Peyer's patch (tissue), 4 donors: ENCODE results near the gene NEXMIF. TPM values are rescaled to one million over a fixed set of nuclear protein-coding genes. Genes with fewer than 3 reads are reported as not detected.
A peak's percentile ranks its signal among the peaks of the same experiment; 100 is the strongest.
"Not testable (repeated sequence)": the region's sequence is repeated elsewhere in the genome, so short reads cannot be mapped to it uniquely, and the experiment has no call there.

Experiments
- DNase-seq, 3 donors: peaks; one replicate each; pipeline ENCODE4 v3.0.0-alpha.2; 2017 to 2019
- H3K27ac ChIP-seq, 4 donors: fragments of 200-600 bp; sonication (generic); one replicate each; pipeline ENCODE4 v1.5.1; 2016 to 2019
- H3K27me3 ChIP-seq, 2 donors: fragments of 200-600 bp; sonication (generic); one replicate each; pipeline ENCODE4 v1.5.1; 2019
- H3K36me3 ChIP-seq, 3 donors: fragments of 200-600 bp; sonication (generic); one replicate each; pipeline ENCODE4 v1.5.1; 2016 to 2019
- H3K4me1 ChIP-seq, 4 donors: fragments of 200-600 bp; sonication (generic); one replicate each; pipeline ENCODE4 v1.5.1; 2016 to 2019
- H3K4me3 ChIP-seq, 4 donors: fragments of 200-600 bp; sonication (generic); 1 replicate in 3 of 4; 2 replicates in 1 of 4; pipeline ENCODE4 v1.5.1; 2016 to 2019; ENCODE audit warnings: mild to moderate bottlenecking in 1 of 4
- H3K9me3 ChIP-seq, 4 donors: fragments of 200-600 bp; sonication (generic); one replicate each; pipeline ENCODE4 v1.5.1; 2016 to 2019; ENCODE audit warnings: mild to moderate bottlenecking in 1 of 4
- POLR2A ChIP-seq, 2 donors: fragments of 450-650 bp; IDR thresholded peaks; one replicate each; pipeline ENCODE4 v1.5.1; 2017; ENCODE audit warnings: antibody characterized with exemption in 2 of 2, mild to moderate bottlenecking in 2 of 2, moderate library complexity in 2 of 2
- total RNA-seq, 4 donors: library from RNA; depleted of rRNA; stranded (reverse); fragments of >200 nt; gene quantifications; one replicate each; pipeline ENCODE4 v1.1.0, GENCODE V29; 2016
- TF ChIP-seq, protein P1 (sequence below), 6 experiments: fragments of 450-650 bp in 4 of 6; fragments of 200-600 bp in 2 of 6; sonication (generic) in 1 of 6; IDR thresholded peaks; one replicate each; pipeline ENCODE4 v1.5.1; 2017 to 2019; ENCODE audit warnings: antibody characterized with exemption in 6 of 6, mild to moderate bottlenecking in 3 of 6, moderate library complexity in 1 of 6

NEXMIF gene
- total RNA-seq, 4 donors from 2014 or later: 0.38 to 0.83 (median 0.40) TPM; not detected in 1

DNA sequence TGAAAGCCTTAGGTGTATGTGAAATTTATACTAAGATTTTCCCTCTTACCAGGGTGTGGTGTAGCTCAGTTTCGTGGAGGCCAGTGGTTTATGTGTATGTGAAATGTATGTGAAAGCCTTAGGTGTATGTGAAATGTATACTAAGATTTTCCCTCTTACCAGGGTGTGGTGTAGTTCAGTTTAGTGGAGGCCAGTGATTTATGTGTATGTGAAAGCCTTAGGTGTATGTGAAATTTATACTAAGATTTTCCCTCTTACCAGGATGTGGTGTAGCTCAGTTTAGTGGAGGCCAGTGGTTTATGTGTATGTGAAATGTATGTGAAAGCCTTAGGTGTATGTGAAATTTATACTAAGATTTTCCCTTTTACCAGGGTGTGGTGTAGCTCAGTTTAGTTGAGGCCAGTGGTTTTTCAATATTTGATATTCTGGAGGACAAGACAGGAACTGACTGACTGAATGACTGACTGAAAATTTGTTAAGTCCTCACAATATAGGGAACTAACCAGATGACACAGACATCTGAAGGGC lies 143.7 kb downstream of the NEXMIF start:
- H3K4me3 ChIP-seq: no peak overlapping the region
- no peaks in the 10 kb centered on the region for H3K4me1 ChIP-seq
- no peak for DNase-seq
- no peaks in the 10 kb centered on the region for H3K27me3 ChIP-seq
- H3K9me3 ChIP-seq: no peaks in the 10 kb centered on the region
- TF ChIP-seq, protein P1, sequence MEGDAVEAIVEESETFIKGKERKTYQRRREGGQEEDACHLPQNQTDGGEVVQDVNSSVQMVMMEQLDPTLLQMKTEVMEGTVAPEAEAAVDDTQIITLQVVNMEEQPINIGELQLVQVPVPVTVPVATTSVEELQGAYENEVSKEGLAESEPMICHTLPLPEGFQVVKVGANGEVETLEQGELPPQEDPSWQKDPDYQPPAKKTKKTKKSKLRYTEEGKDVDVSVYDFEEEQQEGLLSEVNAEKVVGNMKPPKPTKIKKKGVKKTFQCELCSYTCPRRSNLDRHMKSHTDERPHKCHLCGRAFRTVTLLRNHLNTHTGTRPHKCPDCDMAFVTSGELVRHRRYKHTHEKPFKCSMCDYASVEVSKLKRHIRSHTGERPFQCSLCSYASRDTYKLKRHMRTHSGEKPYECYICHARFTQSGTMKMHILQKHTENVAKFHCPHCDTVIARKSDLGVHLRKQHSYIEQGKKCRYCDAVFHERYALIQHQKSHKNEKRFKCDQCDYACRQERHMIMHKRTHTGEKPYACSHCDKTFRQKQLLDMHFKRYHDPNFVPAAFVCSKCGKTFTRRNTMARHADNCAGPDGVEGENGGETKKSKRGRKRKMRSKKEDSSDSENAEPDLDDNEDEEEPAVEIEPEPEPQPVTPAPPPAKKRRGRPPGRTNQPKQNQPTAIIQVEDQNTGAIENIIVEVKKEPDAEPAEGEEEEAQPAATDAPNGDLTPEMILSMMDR (IDR thresholded peaks at IDR 0.05): no peak
- no peak for TF ChIP-seq POLR2A (IDR thresholded peaks at IDR 0.05)
- no peaks in the 10 kb centered on the region for H3K36me3 ChIP-seq
- no peak overlapping the region for H3K27ac ChIP-seq

DNA sequence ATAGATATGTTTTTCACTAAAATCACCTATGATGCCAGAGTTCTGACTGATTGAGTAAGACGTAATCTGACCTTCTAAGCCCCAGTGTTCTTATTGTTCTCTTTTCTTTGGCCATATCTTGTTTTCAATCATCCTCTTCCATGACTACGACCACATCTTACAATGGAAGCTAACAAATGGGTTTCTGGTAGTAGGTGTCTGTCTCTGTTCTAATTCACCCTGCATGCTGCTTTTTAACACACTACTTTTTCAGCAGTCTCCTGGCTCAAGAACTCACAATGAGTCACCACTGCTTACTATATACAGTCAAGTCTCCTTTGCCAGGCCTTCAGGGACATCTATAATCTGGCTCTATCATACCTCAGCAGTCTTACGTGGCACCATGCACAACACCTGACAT lies 146.1 kb downstream of the NEXMIF start:
- no peaks in the 10 kb centered on the region for H3K27me3 ChIP-seq
- no peak for DNase-seq
- H3K9me3 ChIP-seq: no peaks in the 10 kb centered on the region
- no peak for TF ChIP-seq POLR2A (IDR thresholded peaks at IDR 0.05)
- TF ChIP-seq, protein P1 (IDR thresholded peaks at IDR 0.05): no peak
- no peaks in the 10 kb centered on the region for H3K4me1 ChIP-seq
- H3K27ac ChIP-seq: no peak overlapping the region
- H3K36me3 ChIP-seq: no peaks in the 10 kb centered on the region
- H3K4me3 ChIP-seq: no peak overlapping the region

DNA sequence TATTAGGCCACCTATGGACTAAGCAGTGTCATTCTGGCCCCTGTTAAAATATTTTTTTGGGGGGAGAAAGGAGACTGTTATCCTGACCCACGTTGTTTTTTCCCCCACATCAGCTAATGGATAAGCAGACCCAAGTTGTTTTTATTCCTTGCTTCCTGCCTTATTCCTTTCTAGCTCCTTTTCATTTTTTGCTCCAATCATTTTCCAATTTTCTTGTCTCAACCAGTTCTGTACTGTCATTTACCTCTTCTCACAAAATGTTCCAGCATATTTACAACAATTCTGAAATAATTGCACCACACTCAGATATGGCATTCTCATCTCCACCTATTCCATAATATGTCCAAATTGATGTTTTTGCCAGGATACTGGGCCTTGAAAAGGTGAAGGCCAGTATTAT lies 150.3 kb downstream of the NEXMIF start:
- H3K27ac ChIP-seq: no peak overlapping the region
- no peak for DNase-seq
- H3K4me3 ChIP-seq: no peak overlapping the region
- H3K36me3 ChIP-seq: no peaks in the 10 kb centered on the region
- TF ChIP-seq, protein P1 (IDR thresholded peaks at IDR 0.05): no peak
- TF ChIP-seq POLR2A (IDR thresholded peaks at IDR 0.05): no peak
- H3K27me3 ChIP-seq: no peaks in the 10 kb centered on the region
- no peaks in the 10 kb centered on the region for H3K4me1 ChIP-seq
- H3K9me3 ChIP-seq: no peaks in the 10 kb centered on the region

DNA sequence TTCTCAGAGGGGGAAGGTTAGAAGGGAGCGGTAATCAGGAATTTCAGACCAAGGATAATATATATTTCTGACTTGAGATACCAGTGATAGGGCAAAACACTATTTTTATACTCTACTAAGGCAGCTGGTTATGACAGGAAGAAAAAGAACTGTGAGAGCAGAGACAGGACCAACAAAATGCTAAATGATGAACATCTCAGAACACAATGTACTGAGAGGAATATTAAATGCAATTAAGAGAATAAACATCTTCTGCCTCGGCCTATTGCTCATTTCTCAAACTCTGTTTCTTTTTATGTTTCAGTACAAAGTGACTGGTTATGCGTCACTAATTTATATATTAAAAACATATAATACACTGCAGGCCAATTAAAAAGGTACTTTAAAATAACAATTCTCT lies 188.8 kb downstream of the NEXMIF start:
- no peaks in the 10 kb centered on the region for H3K4me1 ChIP-seq
- H3K27me3 ChIP-seq: no peaks in the 10 kb centered on the region
- H3K9me3 ChIP-seq: no peaks in the 10 kb centered on the region
- no peaks in the 10 kb centered on the region for H3K36me3 ChIP-seq
- no peak overlapping the region for H3K4me3 ChIP-seq
- H3K27ac ChIP-seq: peak overlapping the region in 1 of 4 donors; percentile 12
- no peak for DNase-seq
- TF ChIP-seq POLR2A (IDR thresholded peaks at IDR 0.05): no peak
- TF ChIP-seq, protein P1 (IDR thresholded peaks at IDR 0.05): no peak

DNA sequence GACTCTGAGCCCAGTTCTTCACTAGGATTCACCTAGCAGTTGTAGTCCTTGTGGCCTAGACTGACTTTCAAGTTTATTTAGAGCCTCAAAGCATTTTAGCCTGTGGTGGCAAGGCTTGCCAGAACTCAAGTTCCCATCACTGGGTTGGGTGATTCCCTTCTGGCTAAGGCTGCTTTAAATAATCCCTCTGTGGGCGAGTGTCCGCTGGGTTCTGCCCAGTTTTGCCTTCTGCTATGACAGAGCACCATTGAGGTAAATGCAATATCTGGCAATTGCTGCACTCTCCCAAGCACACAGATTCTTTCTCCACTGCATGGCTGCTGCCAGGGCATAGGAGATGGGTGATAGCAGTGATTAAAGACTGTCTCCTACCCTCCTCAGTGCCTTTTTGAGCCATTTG lies 220.0 kb downstream of the NEXMIF start:
- Histone ChIP-seq H3K36me3 (no peaks in the 10 kb centered on the region), H3K27ac (no peak overlapping the region), H3K4me1 (no peaks in the 10 kb centered on the region), H3K4me3 (no peak overlapping the region), H3K9me3 (no peaks in the 10 kb centered on the region), H3K27me3 (no peaks in the 10 kb centered on the region)
- DNase-seq: no peak
- TF ChIP-seq POLR2A (IDR thresholded peaks at IDR 0.05): no peak
- TF ChIP-seq, protein P1 (IDR thresholded peaks at IDR 0.05): no peak

DNA sequence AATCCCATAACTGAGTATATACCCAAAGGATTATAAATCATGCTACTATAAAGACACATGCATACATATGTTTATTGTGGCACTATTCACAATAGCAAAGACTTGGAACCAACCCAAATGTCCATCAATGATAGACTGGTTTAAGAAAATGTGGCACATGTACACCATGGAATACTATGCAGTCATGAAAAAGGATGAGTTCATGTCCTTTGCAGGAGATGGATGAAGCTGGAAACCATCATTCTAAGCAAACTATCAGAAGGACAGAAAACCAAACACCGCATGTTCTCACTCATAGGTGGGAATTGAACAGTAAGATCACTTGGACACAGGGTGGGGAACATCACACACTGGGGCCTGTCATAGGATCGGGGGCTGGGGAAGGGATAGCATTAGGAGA lies 223.9 kb downstream of the NEXMIF start:
- H3K9me3 ChIP-seq: not testable (repeated sequence)

More for the DNA sequence above, 223.9 kb downstream of the NEXMIF start:
- not testable (repeated sequence) for H3K27ac ChIP-seq, H3K4me3 ChIP-seq, H3K4me1 ChIP-seq, DNase-seq, H3K36me3 ChIP-seq, H3K27me3 ChIP-seq
